Fibroblast of lung (primary cell): ENCODE results near the gene TEDC1.

Source experiments
- CTCF ChIP-seq, 2 donors: IDR thresholded peaks in 1 of 2; conservative IDR thresholded peaks in 1 of 2; 1 replicate in 1 of 2; 2 replicates in 1 of 2; pipeline ENCODE4 v1.5.1; 2011 to 2012; ENCODE audit warnings: low read length in 2 of 2, control low read depth in 1 of 2, inconsistent platforms in 1 of 2, low read depth in 1 of 2, mild to moderate bottlenecking in 1 of 2
- EZH2 ChIP-seq: IDR thresholded peaks from 2 replicates; pipeline ENCODE4 v1.5.1; 2012; ENCODE audit warnings: low read length, control low read depth, mild to moderate bottlenecking; ENCODE audit errors: missing control alignments

- TF ChIP-seq CTCF (conservative IDR thresholded peaks at IDR 0.05 in 1 of 2, IDR thresholded peaks at IDR 0.05 in 1 of 2; ENCODE audit: low read depth in 1 of 2, low read length in 2 of 2) (no peak), EZH2 (no peak)
These were observed 32.5 kb upstream of the TEDC1 start for GRCh38 chr14:105458571-105458970.
